H1 (cell line): ENCODE results near the gene GJA5. TPM values are rescaled to one million over a fixed set of nuclear protein-coding genes. Genes with fewer than 3 reads are reported as not detected.

Experiments used
- BCL11A ChIP-seq, 2 experiments: IDR thresholded peaks; one replicate each; pipeline ENCODE4 v1.6.1; 2011; ENCODE audit warnings: low read depth in 2 of 2, low read length in 2 of 2, mild to moderate bottlenecking in 2 of 2
- GABPA ChIP-seq: IDR thresholded peaks from 2 replicates; pipeline ENCODE4 v1.6.1; 2011; ENCODE audit warnings: mild to moderate bottlenecking, low read length, moderate library complexity, borderline replicate concordance; ENCODE audit not compliant: insufficient read depth
- SIN3A ChIP-seq, 2 experiments: IDR thresholded peaks in 1 of 2; conservative IDR thresholded peaks in 1 of 2; 2 replicates each; pipeline ENCODE4 v1.6.1; 2011 to 2012; ENCODE audit warnings: low read length in 2 of 2, improper control_type of control experiment in 1 of 2, low read depth in 1 of 2, mild to moderate bottlenecking in 1 of 2
- polyA plus RNA-seq, 7 experiments: library from polyadenylated mRNA; depleted of rRNA in 3 of 7; stranded (reverse) in 5 of 7; unstranded in 2 of 7; fragments of >200 nt in 5 of 7; fragments of 200-250 nt in 2 of 7; gene quantifications; 1 replicate in 5 of 7; 2 replicates in 1 of 7; 4 replicates in 1 of 7; pipeline versions ENCODE4 v1.2.1 to v1.2.3, GENCODE V29; 2011 to 2013; ENCODE audit warnings: missing spikeins in 2 of 7, mixed read lengths in 2 of 7
- total RNA-seq: library from RNA; stranded (reverse); fragmentation: NEBNext Ultra II Directional; extraction: Animal tissue kit (Norgen Biotek cat#: 25700); gene quantifications from 2 replicates; pipeline ENCODE4 v1.2.1, GENCODE V29; 2021

GJA5 gene
- total and polyA plus RNA-seq, 2 of the 8 experiments (the other 6 are each of a cell fraction or from before 2014, with no cell fraction given) = 1.2 to 2.7 TPM

DNA sequence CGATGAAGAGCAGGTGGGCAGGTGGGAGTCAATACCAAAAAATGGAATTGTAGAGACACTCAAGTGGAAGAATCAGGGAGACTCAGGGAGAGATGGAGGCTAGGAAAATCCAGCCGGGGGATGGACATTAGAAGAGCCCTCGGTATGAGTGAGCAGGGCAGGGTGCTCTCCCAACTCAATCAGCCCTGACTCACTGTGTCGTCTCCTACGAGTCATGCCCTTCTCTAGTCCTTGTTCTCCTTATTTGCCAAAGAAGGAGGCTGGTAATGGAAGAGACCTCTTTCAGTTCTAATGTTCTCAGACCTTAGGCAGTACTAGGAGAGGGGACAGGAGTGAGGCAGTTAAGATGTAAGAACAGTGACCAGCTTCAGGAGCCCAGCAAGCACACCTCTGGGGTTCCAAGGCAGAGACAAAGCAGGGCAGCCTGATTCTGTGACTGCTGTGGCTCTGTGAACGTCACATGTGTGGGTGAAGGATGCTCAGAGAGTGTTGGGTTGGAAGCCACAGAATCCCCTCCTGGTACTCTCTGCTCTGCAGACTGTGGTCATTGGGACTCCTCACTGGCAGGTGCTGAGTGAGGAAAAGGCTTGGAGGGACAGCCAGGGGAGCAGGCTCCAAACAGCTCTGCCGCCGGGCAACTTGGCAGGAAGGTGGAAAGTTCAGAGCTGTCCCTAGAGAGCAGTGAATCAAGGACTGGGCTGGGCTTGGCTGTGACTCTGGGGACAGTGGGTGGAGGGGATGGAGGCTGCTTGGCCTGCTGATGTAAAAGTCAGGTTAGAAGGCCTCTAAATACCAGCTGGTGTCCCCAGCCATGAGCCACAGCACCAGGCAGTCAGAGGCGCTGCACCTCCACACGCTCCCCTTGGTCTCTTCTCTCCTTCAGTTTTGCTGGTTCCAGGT lies 11.1 kb upstream of the GJA5 start (continued):
- TF ChIP-seq BCL11A (IDR thresholded peaks at IDR 0.05; ENCODE audit: low read depth in 2 of 2, low read length in 2 of 2) (no peak), GABPA (no peak), SIN3A (conservative IDR thresholded peaks at IDR 0.05 in 1 of 2, IDR thresholded peaks at IDR 0.05 in 1 of 2; ENCODE audit: low read depth in 1 of 2, low read length in 2 of 2) (no peak)
